Endothelial cell of umbilical vein (primary cell): ENCODE data around the gene CFP. TPM values are rescaled to one million over a fixed set of nuclear protein-coding genes. Genes with fewer than 3 reads are reported as not detected.

Experiments used
- BruUV-seq: library from RNA; stranded (reverse); fragments of 400-500 nt; replicated peaks from 2 replicates; lab custom pipeline; 2021; lab: Mats Ljungman, UMichigan
- CTCF ChIA-PET: fragments of 300-600, 350-600 bp; sonication (Branson Sonifier 250); formaldehyde crosslinking; loops from one replicate; lab custom pipeline; 2021; ENCODE audit warnings: antibody characterized with exemption, inconsistent platforms; lab: Charles Lee
- POLR2A ChIA-PET: fragments of 300-600, 350-600 bp; sonication (Branson Sonifier 250); formaldehyde crosslinking; loops from one replicate; lab custom pipeline; 2021; ENCODE audit warnings: antibody characterized with exemption, inconsistent platforms; lab: Charles Lee
- DNase-seq: peaks from one replicate; pipeline ENCODE4 v3.0.0-alpha.2; 2011; ENCODE audit warnings: low read depth, low spot score
- FAIRE-seq: peaks from 2 replicates; lab custom pipeline; 2011; peaks lifted over from hg19 to GRCh38; lab: Jason Lieb, UNC
- H2AFZ ChIP-seq: 2 replicates; pipeline ENCODE4 v1.6.0; 2012; ENCODE audit warnings: low read depth, low read length, control low read depth, inconsistent platforms
- H3K27ac ChIP-seq: 2 replicates; pipeline ENCODE4 v1.5.1; 2011; ENCODE audit warnings: low read depth, mild to moderate bottlenecking, control low read depth, low read length, moderate library complexity; ENCODE audit not compliant: insufficient read depth
- H3K27me3 ChIP-seq, 2 experiments: 2 replicates each; pipeline versions ENCODE4 v1.6.0 to v1.6.1; 2011; ENCODE audit warnings: low read length in 2 of 2, mixed read lengths in 1 of 2; ENCODE audit not compliant: control insufficient read depth in 2 of 2, insufficient read depth in 2 of 2
- H3K36me3 ChIP-seq, 2 experiments: 2 replicates in 1 of 2; 3 replicates in 1 of 2; pipeline ENCODE4 v1.5.1; 2011; ENCODE audit warnings: low read length in 2 of 2, mild to moderate bottlenecking in 1 of 2, moderate library complexity in 1 of 2; ENCODE audit not compliant: control insufficient read depth in 2 of 2, insufficient read depth in 2 of 2; ENCODE audit errors: extremely low read depth in 1 of 2
- H3K4me1 ChIP-seq: 3 replicates; pipeline ENCODE4 v1.5.1; 2011; ENCODE audit warnings: mild to moderate bottlenecking, low read length; ENCODE audit not compliant: control insufficient read depth, insufficient read depth; ENCODE audit errors: extremely low read depth
- H3K4me2 ChIP-seq: 2 replicates; pipeline ENCODE4 v1.6.1; 2011; ENCODE audit warnings: low read length, control low read depth, mixed read lengths; ENCODE audit not compliant: insufficient read depth
- H3K4me3 ChIP-seq, 3 experiments: fragments of 200-600 bp in 1 of 3; sonication (generic), shearing (Covaris generic) in 1 of 3; replicated peaks in 1 of 3; 2 replicates each; pipeline ENCODE4 v1.5.1; 2011 to 2016; ENCODE audit warnings: control low read depth in 3 of 3, low read length in 3 of 3, mild to moderate bottlenecking in 2 of 3, inconsistent platforms in 1 of 3, low read depth in 1 of 3, moderate library complexity in 1 of 3; ENCODE audit not compliant: insufficient read depth in 1 of 3
- H3K79me2 ChIP-seq: 2 replicates; pipeline ENCODE4 v1.6.0; 2012; ENCODE audit warnings: low read length, inconsistent platforms; ENCODE audit not compliant: control insufficient read depth, insufficient read depth
- H3K9ac ChIP-seq: replicated peaks from 2 replicates; pipeline ENCODE3; 2011; ENCODE audit warnings: low read length, control low read depth; ENCODE audit not compliant: insufficient read depth; ENCODE audit errors: extremely low read depth
- H3K9me1 ChIP-seq: replicated peaks from 3 replicates; pipeline ENCODE4 v1.6.0; 2011; ENCODE audit warnings: mild to moderate bottlenecking, low read length; ENCODE audit not compliant: control insufficient read depth, insufficient read depth; ENCODE audit errors: extremely low read depth
- H3K9me3 ChIP-seq: replicated peaks from 2 replicates; pipeline ENCODE4 v1.5.1; 2012; ENCODE audit warnings: low read length, inconsistent platforms; ENCODE audit not compliant: control insufficient read depth, insufficient read depth
- H4K20me1 ChIP-seq: replicated peaks from 2 replicates; pipeline ENCODE3; 2011; ENCODE audit warnings: mild to moderate bottlenecking, low read length; ENCODE audit not compliant: control insufficient read depth, insufficient read depth; ENCODE audit errors: extremely low read depth
- EZH2 ChIP-seq: IDR thresholded peaks from 2 replicates; pipeline ENCODE4 v1.6.1; 2012; ENCODE audit warnings: borderline replicate concordance, low read depth, mild to moderate bottlenecking, moderate library complexity, low read length, inconsistent platforms; ENCODE audit not compliant: severe bottlenecking
- FOS ChIP-seq: IDR thresholded peaks from 2 replicates; pipeline ENCODE4 v1.6.1; 2011; ENCODE audit warnings: mild to moderate bottlenecking, low read length, moderate library complexity, borderline replicate concordance; ENCODE audit not compliant: insufficient read depth
- GATA2 ChIP-seq: IDR thresholded peaks from 2 replicates; pipeline ENCODE4 v1.7.0; 2011; ENCODE audit warnings: low read depth, mild to moderate bottlenecking, moderate library complexity, mixed read lengths, low read length; ENCODE audit not compliant: insufficient read length, insufficient read depth
- JUN ChIP-seq: IDR thresholded peaks from 2 replicates; pipeline ENCODE4 v1.6.1; 2011; ENCODE audit warnings: borderline replicate concordance, low read depth; ENCODE audit not compliant: insufficient read length, insufficient read depth
- MAX ChIP-seq: IDR thresholded peaks from 2 replicates; pipeline ENCODE4 v1.6.1; 2011; ENCODE audit not compliant: insufficient read depth, insufficient read length
- MYC ChIP-seq: IDR thresholded peaks from one replicate; pipeline ENCODE4 v1.6.1; 2011; ENCODE audit warnings: mild to moderate bottlenecking, low read depth, low read length
- POLR2A ChIP-seq: IDR thresholded peaks from 2 replicates; pipeline ENCODE4 v1.6.1; 2012; ENCODE audit warnings: low read depth, mild to moderate bottlenecking, control low read depth, low read length
- POLR2AphosphoS5 ChIP-seq: IDR thresholded peaks from 2 replicates; pipeline ENCODE4 v1.6.1; 2012; ENCODE audit warnings: low read depth, mild to moderate bottlenecking, control low read depth, low read length, moderate library complexity; ENCODE audit not compliant: insufficient read depth
- dilution Hi-C: fragments of 300-500 bp; cut with MboI; formaldehyde crosslinking; loops from one replicate; pipeline ENCODE4 v1.15.0; 2019; ENCODE audit warnings: low sequenced_read_pairs; ENCODE audit not compliant: extremely low pct_ligation_motif_present
- intact Hi-C: fragments of 100-400 bp; cut with micrococcal nuclease; formaldehyde crosslinking; loops from one replicate; pipeline ENCODE4 v1.10.0; 2022
- polyA plus RNA-seq, 4 experiments: library from polyadenylated mRNA; depleted of rRNA in 3 of 4; stranded (reverse) in 3 of 4; unstranded in 1 of 4; fragments of >200 nt; gene quantifications; 2 replicates each; pipeline versions ENCODE4 v1.2.1 to v1.2.3, GENCODE V29; 2011 to 2012; ENCODE audit warnings: missing spikeins in 1 of 4
- total RNA-seq: library from RNA; stranded (reverse); gene quantifications from 2 replicates; pipeline ENCODE4 v1.2.3, GENCODE V29; 2021
- TF ChIP-seq, protein P1 (sequence below), 2 donors: IDR thresholded peaks; 1 replicate in 1 of 2; 2 replicates in 1 of 2; pipeline ENCODE4 v1.5.1; 2011; ENCODE audit warnings: low read length in 2 of 2, mild to moderate bottlenecking in 2 of 2, moderate library complexity in 2 of 2, control low read depth in 1 of 2, inconsistent platforms in 1 of 2, low read depth in 1 of 2; ENCODE audit not compliant: insufficient read depth in 1 of 2; ENCODE audit errors: extremely low read depth in 1 of 2

The CFP gene
- total and polyA plus RNA-seq, 2 donors (not counting 3 experiments of a cell fraction or from before 2014, with no cell fraction given) = 0.69 to 1.00 TPM

DNA sequence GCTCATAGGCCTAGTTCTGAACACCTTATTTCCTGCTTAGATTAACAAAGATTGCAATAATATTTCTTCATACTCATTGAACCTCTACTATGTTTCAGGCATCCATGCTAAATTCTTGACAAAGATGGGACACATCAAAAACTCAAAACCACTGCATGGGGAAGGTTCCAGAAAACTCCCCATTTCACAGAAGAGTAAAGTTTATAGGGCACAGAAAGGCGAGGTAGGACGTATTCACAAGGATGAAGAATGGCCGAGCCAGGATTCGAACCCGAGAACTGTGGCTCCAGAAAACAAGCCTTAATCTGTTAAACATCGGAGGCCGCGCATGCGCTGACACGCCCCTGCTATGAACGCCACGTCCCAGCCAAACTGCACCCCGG is 28.6 kb upstream of the CFP start:
- Histone ChIP-seq H3K36me3 (peaks cover 3 to 6% of the 10 kb centered on the region in 2 experiments), H3K27me3 (no peaks in the 10 kb centered on the region), H3K79me2 (peaks cover 4% of the 10 kb centered on the region), H3K27ac (peak overlapping the region; percentile 6), H3K4me2 (peak overlapping the region; percentile 84), H4K20me1 (no peaks in the 10 kb centered on the region), H3K4me1 (peaks cover 5% of the 10 kb centered on the region), H3K9me3 (no peaks in the 10 kb centered on the region), H3K9me1 (no peaks in the 10 kb centered on the region), H3K4me3 (peak overlapping the region; percentile 17 to 80 (median 77)), H3K9ac (peak overlapping the region; percentile 94), H2AFZ (no peak overlapping the region)
- dilution Hi-C loops = no loop called here
- TF ChIP-seq MAX = no peak
- no peak for TF ChIP-seq MYC
- TF ChIP-seq, protein P1, sequence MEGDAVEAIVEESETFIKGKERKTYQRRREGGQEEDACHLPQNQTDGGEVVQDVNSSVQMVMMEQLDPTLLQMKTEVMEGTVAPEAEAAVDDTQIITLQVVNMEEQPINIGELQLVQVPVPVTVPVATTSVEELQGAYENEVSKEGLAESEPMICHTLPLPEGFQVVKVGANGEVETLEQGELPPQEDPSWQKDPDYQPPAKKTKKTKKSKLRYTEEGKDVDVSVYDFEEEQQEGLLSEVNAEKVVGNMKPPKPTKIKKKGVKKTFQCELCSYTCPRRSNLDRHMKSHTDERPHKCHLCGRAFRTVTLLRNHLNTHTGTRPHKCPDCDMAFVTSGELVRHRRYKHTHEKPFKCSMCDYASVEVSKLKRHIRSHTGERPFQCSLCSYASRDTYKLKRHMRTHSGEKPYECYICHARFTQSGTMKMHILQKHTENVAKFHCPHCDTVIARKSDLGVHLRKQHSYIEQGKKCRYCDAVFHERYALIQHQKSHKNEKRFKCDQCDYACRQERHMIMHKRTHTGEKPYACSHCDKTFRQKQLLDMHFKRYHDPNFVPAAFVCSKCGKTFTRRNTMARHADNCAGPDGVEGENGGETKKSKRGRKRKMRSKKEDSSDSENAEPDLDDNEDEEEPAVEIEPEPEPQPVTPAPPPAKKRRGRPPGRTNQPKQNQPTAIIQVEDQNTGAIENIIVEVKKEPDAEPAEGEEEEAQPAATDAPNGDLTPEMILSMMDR (IDR thresholded peaks at IDR 0.05; ENCODE audit: extremely low read depth in 1 of 2, insufficient read depth in 1 of 2, low read depth in 1 of 2, low read length in 2 of 2) = no peak
- no peak for TF ChIP-seq FOS
- TF ChIP-seq GATA2 = no peak
- TF ChIP-seq JUN = no peak
- TF ChIP-seq POLR2A = no peak
- no peak for TF ChIP-seq EZH2
- TF ChIP-seq POLR2AphosphoS5 = no peak
- intact Hi-C loops = loop anchor here (1.0 to 5.0 kb wide), 3 partner anchors 8 to 1609 kb away; partner anchors contain the start of genes ELK1, PPP1R3F and ZNF81
- DNase-seq (no peak), FAIRE-seq (no peak)
- BruUV-seq = TSS peak; percentile 26
- ChIA-PET CTCF (no interaction called here), POLR2A (no interaction called here)
